ENCODE measurements around the gene LOC101059915.

Gene LOC101059915

DNA sequence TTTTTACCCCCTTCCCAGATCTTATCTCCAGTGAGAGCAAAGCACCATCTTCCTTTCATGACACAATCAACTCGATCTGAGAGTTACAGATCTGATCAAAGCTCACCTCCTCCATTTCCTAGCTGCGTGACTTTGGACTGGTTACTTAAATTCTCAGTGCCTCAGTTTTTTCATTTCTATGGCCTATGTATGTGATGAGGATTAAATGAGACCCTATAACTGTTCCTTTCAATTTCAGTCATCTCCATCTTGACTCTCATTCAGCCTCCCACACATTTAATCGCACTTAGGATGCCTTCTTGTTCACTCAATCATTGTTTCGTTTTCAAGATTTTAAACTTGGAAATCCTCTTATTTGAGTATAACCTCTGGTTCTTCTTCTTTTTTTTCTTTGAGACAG is 28.9 kb upstream of the LOC101059915 start:
- Histone ChIP-seq H3K4me3 (replicated peaks in 1 of 3; ENCODE audit: insufficient read depth in 1 of 3, low read depth in 2 of 3, low read length in 3 of 3) (no peak overlapping the region), H3K4me2 (ENCODE audit: low read depth, low read length) (peak overlapping the region; percentile 47; the same call in 1 of the 2 replicates), H3K79me2 (ENCODE audit: insufficient read depth, low read length) (no peaks in the 10 kb centered on the region), H3K9ac (ENCODE audit: insufficient read depth, low read depth, low read length) (no peak overlapping the region), H4K20me1 (ENCODE audit: insufficient read depth, low read length) (no peaks in the 10 kb centered on the region), H2AFZ (ENCODE audit: low read length) (no peak overlapping the region), H3K36me3 (replicated peaks in 1 of 2; ENCODE audit: control insufficient read depth in 1 of 2, insufficient read depth in 2 of 2, low read length in 2 of 2) (no peaks in the 10 kb centered on the region), H3K27ac (ENCODE audit: extremely low read length, insufficient read depth, low read length) (no peak overlapping the region), H3K27me3 (ENCODE audit: control insufficient read depth in 1 of 2, insufficient read depth in 2 of 2, low read length in 2 of 2) (no peaks in the 10 kb centered on the region; a peak in 1 of 5 replicates), H3K4me1 (ENCODE audit: insufficient read depth, low read length) (peaks cover 22% of the 10 kb centered on the region), H3K9me3 (ENCODE audit: low read length) (no peaks in the 10 kb centered on the region)
- TF ChIP-seq SP2 (CRISPR knock-in tag; IDR thresholded peaks at IDR 0.05) (no peak), RARA (CRISPR knock-in tag; IDR thresholded peaks at IDR 0.05) (no peak), FOXA3 (CRISPR knock-in tag; IDR thresholded peaks at IDR 0.05) (no peak), MYPOP (CRISPR knock-in tag; IDR thresholded peaks at IDR 0.05) (no peak), KAT7 (CRISPR knock-in tag; IDR thresholded peaks at IDR 0.05; ENCODE audit: borderline replicate concordance) (no peak), CEBPG (CRISPR knock-in tag; IDR thresholded peaks at IDR 0.05) (no peak), NR3C1 (CRISPR knock-in tag; IDR thresholded peaks at IDR 0.05) (no peak), TFAP4 (IDR thresholded peaks at IDR 0.05; ENCODE audit: borderline replicate concordance, low read depth) (no peak), ZNF589 (CRISPR knock-in tag; conservative IDR thresholded peaks at IDR 0.05) (no peak), ZNF546 (CRISPR knock-in tag; conservative IDR thresholded peaks at IDR 0.05) (no peak), ZNF816 (CRISPR knock-in tag; IDR thresholded peaks at IDR 0.05; ENCODE audit: borderline replicate concordance) (no peak), RFX1 (IDR thresholded peaks at IDR 0.05) (no peak), ZNF264 (CRISPR knock-in tag; IDR thresholded peaks at IDR 0.05) (no peak), KDM5B (CRISPR knock-in tag; IDR thresholded peaks at IDR 0.05; ENCODE audit: borderline replicate concordance) (no peak), ZNF607 (CRISPR knock-in tag; IDR thresholded peaks at IDR 0.05; ENCODE audit: borderline replicate concordance) (no peak), BHLHE40 (IDR thresholded peaks at IDR 0.05; ENCODE audit: low read length) (no peak)
- TF ChIP-seq, protein P1, sequence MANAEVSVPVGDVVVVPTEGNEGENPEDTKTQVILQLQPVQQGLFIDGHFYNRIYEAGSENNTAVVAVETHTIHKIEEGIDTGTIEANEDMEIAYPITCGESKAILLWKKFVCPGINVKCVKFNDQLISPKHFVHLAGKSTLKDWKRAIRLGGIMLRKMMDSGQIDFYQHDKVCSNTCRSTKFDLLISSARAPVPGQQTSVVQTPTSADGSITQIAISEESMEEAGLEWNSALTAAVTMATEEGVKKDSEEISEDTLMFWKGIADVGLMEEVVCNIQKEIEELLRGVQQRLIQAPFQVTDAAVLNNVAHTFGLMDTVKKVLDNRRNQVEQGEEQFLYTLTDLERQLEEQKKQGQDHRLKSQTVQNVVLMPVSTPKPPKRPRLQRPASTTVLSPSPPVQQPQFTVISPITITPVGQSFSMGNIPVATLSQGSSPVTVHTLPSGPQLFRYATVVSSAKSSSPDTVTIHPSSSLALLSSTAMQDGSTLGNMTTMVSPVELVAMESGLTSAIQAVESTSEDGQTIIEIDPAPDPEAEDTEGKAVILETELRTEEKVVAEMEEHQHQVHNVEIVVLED (CRISPR knock-in tag; IDR thresholded peaks at IDR 0.05; ENCODE audit: borderline replicate concordance), result no peak
- intact Hi-C loops (cut with micrococcal nuclease; ENCODE audit: unreplicated experiment), result no loop called here
- in situ Hi-C loops (cut with HindIII; ENCODE audit: extremely low pct_ligation_motif_present, low pct_unique_long_range_greater_than_20kb), result no loop called here
- FAIRE-seq (no peak), DNase-seq (ENCODE audit: low spot score) (no peak), ATAC-seq (no peak)
- 50% methylated on average over 4 of the region's 4 CpGs for WGBS (ENCODE audit: low lambda C conversion rate)
- ChIA-PET CTCF (ENCODE audit: low intra/inter-chr PET ratio, low total read pairs) (no interaction called here), POLR2A (no interaction called here)
- no TSS peak for BruUV-seq (replicated peaks)
